WTC11 (cell line): ENCODE results near the gene ARHGAP32. TPM values are rescaled to one million over a fixed set of nuclear protein-coding genes. Genes with fewer than 3 reads are reported as not detected.

ENCODE experiments used
- ATAC-seq: fragments of 200-7000 bp; cut with Tn5 transposase; 2 replicates; pipeline ENCODE4 v1.10.0; 2021; ENCODE audit warnings: mild to moderate bottlenecking, moderate library complexity
- CTCF ChIA-PET: fragments of 300-600 bp; sonication (Branson Sonifier 250); formaldehyde crosslinking; loops from one replicate; lab custom pipeline; 2021; ENCODE audit warnings: antibody characterized with exemption; lab: Charles Lee
- POLR2A ChIA-PET: fragments of 350-600 bp; sonication (Branson Sonifier 250); formaldehyde crosslinking; loops from one replicate; lab custom pipeline; 2021; ENCODE audit warnings: antibody characterized with exemption; lab: Charles Lee
- DNase-seq: peaks from one replicate; pipeline ENCODE4 v3.0.0; 2021; ENCODE audit warnings: low spot score
- H3K27ac Mint-ChIP-seq: 2 replicates; pipeline ENCODE4 v1.8.0; 2021; ENCODE audit warnings: mixed read lengths
- H3K27me3 Mint-ChIP-seq: 2 replicates; pipeline ENCODE4 v1.8.0; 2021; ENCODE audit warnings: low read depth, mild to moderate bottlenecking, moderate library complexity, mixed read lengths
- H3K36me3 Mint-ChIP-seq: 2 replicates; pipeline ENCODE4 v1.8.0; 2021; ENCODE audit warnings: mixed read lengths
- H3K4me1 Mint-ChIP-seq: 2 replicates; pipeline ENCODE4 v1.8.0; 2022; ENCODE audit warnings: mixed read lengths
- H3K4me3 Mint-ChIP-seq: 2 replicates; pipeline ENCODE4 v1.8.0; 2021; ENCODE audit warnings: mild to moderate bottlenecking, moderate library complexity, mixed read lengths
- H3K9me3 Mint-ChIP-seq: 2 replicates; pipeline ENCODE4 v1.8.0; 2021; ENCODE audit warnings: mixed read lengths
- CREB1 ChIP-seq: sonication (generic); formaldehyde crosslinking; IDR thresholded peaks from 2 replicates; pipeline ENCODE4 v1.8.0; 2023; ENCODE audit warnings: mild to moderate bottlenecking, missing genetic modification reagents
- CREM ChIP-seq: sonication (generic); formaldehyde crosslinking; IDR thresholded peaks from 2 replicates; pipeline ENCODE4 v1.8.1; 2022; ENCODE audit warnings: mild to moderate bottlenecking, missing genetic modification reagents, moderate library complexity
- GABPB1 ChIP-seq: sonication (generic); formaldehyde crosslinking; IDR thresholded peaks from 2 replicates; pipeline ENCODE4 v1.8.1; 2023; ENCODE audit warnings: mild to moderate bottlenecking, missing genetic modification reagents
- GTF2I ChIP-seq: fragments of 250-450 bp; sonication (Bioruptor Pico); conservative IDR thresholded peaks from 2 replicates; pipeline ENCODE4 v1.4.0; 2021; ENCODE audit warnings: mild to moderate bottlenecking
- NFE2L1 ChIP-seq: sonication (generic); formaldehyde crosslinking; IDR thresholded peaks from 2 replicates; pipeline ENCODE4 v1.8.1; 2023; ENCODE audit warnings: missing genetic modification reagents
- NR1H2 ChIP-seq: sonication (generic); formaldehyde crosslinking; IDR thresholded peaks from 2 replicates; pipeline ENCODE4 v1.9.0; 2021; ENCODE audit warnings: mild to moderate bottlenecking, moderate library complexity, missing genetic modification reagents
- PRDM15 ChIP-seq: sonication (generic); formaldehyde crosslinking; IDR thresholded peaks from 2 replicates; pipeline ENCODE4 v1.8.0; 2022; ENCODE audit warnings: missing genetic modification reagents
- ZBTB43 ChIP-seq: sonication (generic); formaldehyde crosslinking; IDR thresholded peaks from 2 replicates; pipeline ENCODE4 v1.8.1; 2023; ENCODE audit warnings: mild to moderate bottlenecking, missing genetic modification reagents
- ZNF138 ChIP-seq: sonication (generic); formaldehyde crosslinking; conservative IDR thresholded peaks from 2 replicates; pipeline ENCODE4 v1.8.1; 2022; ENCODE audit warnings: mild to moderate bottlenecking, moderate library complexity, missing genetic modification reagents
- ZNF219 ChIP-seq: sonication (generic); formaldehyde crosslinking; IDR thresholded peaks from 2 replicates; pipeline ENCODE4 v1.8.0; 2023; ENCODE audit warnings: missing genetic modification reagents, mild to moderate bottlenecking, borderline replicate concordance
- ZNF263 ChIP-seq: sonication (generic); formaldehyde crosslinking; IDR thresholded peaks from 2 replicates; pipeline ENCODE4 v1.8.1; 2022; ENCODE audit warnings: low read depth, mild to moderate bottlenecking, moderate library complexity, missing genetic modification reagents
- ZNF317 ChIP-seq: sonication (generic); formaldehyde crosslinking; IDR thresholded peaks from 2 replicates; pipeline ENCODE4 v1.8.1; 2023; ENCODE audit warnings: low read depth, mild to moderate bottlenecking, moderate library complexity, missing genetic modification reagents, borderline replicate concordance
- ZNF423 ChIP-seq: fragments of 250-450 bp; sonication (Bioruptor Pico); IDR thresholded peaks from 2 replicates; pipeline ENCODE4 v2.1.2; 2022; ENCODE audit warnings: mild to moderate bottlenecking, moderate library complexity
- total RNA-seq: library from RNA; stranded (reverse); gene quantifications from 3 replicates; pipeline ENCODE4 v1.2.3, GENCODE V29; 2021
- TF ChIP-seq, protein P1 (sequence below): sonication (generic); formaldehyde crosslinking; IDR thresholded peaks from 2 replicates; pipeline ENCODE4 v1.8.1; 2023; ENCODE audit warnings: mild to moderate bottlenecking, missing genetic modification reagents, moderate library complexity
- TF ChIP-seq, protein P2 (sequence below): sonication (generic); formaldehyde crosslinking; IDR thresholded peaks from 2 replicates; pipeline ENCODE4 v1.8.1; 2022; ENCODE audit warnings: missing genetic modification reagents, borderline replicate concordance
- TF ChIP-seq, protein P3 (sequence below): sonication (generic); formaldehyde crosslinking; IDR thresholded peaks from 2 replicates; pipeline ENCODE4 v1.8.1; 2022; ENCODE audit warnings: low read depth, missing genetic modification reagents, borderline replicate concordance
- TF ChIP-seq, protein P4 (sequence below): fragments of 200-600 bp; IDR thresholded peaks from 2 replicates; pipeline ENCODE4 v1.8.0; 2022; ENCODE audit warnings: antibody characterized with exemption

The ARHGAP32 gene
- total RNA-seq, 1 experiment from 2014 or later: 25.6 TPM

DNA sequence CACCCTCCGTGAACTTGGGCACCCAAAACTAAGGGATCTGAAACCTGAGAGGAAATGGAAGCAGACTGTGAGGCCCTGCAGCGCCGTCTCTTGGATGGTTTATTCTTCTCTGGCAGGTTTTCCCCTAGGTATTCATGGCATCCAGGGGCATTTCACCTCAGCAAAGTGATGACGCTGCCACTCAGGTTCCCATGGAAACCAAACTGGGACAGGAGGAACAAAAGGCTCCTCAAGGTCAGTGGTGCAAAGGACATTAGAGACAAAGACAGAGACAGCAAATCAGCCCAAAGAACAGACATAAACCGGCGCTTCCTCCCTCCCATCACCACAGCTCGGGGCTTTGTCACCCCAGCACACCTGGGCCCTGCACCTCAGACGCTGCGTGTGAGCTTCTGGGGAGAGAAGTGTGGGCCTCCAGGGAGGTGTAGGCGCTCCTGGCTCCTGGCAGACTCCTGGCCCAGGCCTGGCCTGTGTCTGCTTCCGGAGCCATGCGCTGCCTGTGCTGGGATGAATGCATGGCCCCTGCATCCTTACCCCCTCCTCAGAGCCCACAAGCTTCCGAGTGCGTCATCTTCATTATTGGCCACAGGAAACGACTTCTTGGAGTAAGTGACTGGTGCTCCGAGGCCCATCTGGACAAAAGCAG is 255.4 kb downstream of the ARHGAP32 start:
- H3K9me3 Mint-ChIP-seq: no peaks in the 10 kb centered on the region
- H3K27ac Mint-ChIP-seq: 0 out of 2 replicates have a peak overlapping the region, but pooled peaks have one; percentile 41
- peak; percentile 70 for DNase-seq
- no peak overlapping the region for H3K4me3 Mint-ChIP-seq
- H3K36me3 Mint-ChIP-seq: no peaks in the 10 kb centered on the region
- ChIA-PET POLR2A (no interaction called here), CTCF (interaction anchor here (0.6 to 3.8 kb wide), 15 partner anchors 10 to 111 kb away, joined by 3 to 25 read pairs (median 5); no protein-coding TSS in a partner anchor)
- peaks cover 76% of the 10 kb centered on the region for H3K27me3 Mint-ChIP-seq
- TF ChIP-seq ZNF138 (CRISPR knock-in tag) (no peak), ZNF317 (CRISPR knock-in tag) (0 out of 2 replicates have a peak, but pooled peaks have one; percentile 60)
- peaks cover 22% of the 10 kb centered on the region for H3K4me1 Mint-ChIP-seq
- ATAC-seq: peak; percentile 71

DNA sequence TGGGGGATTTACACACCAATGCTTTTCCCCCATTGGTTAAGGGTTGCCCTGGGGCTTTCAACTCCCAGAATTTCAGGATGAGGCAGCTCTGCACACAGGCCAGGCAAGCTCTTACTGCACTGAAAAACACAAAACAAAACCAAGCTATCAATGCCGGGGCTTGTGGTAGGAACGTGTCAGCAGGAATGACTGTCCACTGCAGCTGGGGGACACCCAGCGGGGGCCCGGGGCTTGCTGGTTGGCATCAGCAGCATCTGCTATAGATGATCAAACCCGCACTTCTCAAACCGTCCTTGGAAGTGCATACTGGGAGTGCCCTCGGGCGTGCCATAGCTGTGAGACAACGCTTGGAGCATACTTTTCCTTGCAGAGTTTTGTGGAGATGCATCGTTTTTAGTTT is 257.2 kb downstream of the ARHGAP32 start:
- TF ChIP-seq CREM (CRISPR knock-in tag): no peak
- TF ChIP-seq GTF2I (CRISPR knock-in tag): no peak
- TF ChIP-seq, protein P1, sequence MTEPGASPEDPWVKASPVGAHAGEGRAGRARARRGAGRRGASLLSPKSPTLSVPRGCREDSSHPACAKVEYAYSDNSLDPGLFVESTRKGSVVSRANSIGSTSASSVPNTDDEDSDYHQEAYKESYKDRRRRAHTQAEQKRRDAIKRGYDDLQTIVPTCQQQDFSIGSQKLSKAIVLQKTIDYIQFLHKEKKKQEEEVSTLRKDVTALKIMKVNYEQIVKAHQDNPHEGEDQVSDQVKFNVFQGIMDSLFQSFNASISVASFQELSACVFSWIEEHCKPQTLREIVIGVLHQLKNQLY (CRISPR knock-in tag): no peak
- no peak for TF ChIP-seq NR1H2 (CRISPR knock-in tag)
- TF ChIP-seq PRDM15: no peak
- no peak for TF ChIP-seq ZBTB43
- no peak for TF ChIP-seq GABPB1 (CRISPR knock-in tag)
- TF ChIP-seq, protein P2, sequence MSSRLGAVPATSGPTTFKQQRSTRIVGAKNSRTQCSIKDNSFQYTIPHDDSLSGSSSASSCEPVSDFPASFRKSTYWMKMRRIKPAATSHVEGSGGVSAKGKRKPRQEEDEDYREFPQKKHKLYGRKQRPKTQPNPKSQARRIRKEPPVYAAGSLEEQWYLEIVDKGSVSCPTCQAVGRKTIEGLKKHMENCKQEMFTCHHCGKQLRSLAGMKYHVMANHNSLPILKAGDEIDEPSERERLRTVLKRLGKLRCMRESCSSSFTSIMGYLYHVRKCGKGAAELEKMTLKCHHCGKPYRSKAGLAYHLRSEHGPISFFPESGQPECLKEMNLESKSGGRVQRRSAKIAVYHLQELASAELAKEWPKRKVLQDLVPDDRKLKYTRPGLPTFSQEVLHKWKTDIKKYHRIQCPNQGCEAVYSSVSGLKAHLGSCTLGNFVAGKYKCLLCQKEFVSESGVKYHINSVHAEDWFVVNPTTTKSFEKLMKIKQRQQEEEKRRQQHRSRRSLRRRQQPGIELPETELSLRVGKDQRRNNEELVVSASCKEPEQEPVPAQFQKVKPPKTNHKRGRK: no peak
- no peak for TF ChIP-seq ZNF263
- TF ChIP-seq ZNF423 (CRISPR knock-in tag): no peak
- TF ChIP-seq NFE2L1: no peak
- TF ChIP-seq CREB1: no peak
- TF ChIP-seq, protein P3, sequence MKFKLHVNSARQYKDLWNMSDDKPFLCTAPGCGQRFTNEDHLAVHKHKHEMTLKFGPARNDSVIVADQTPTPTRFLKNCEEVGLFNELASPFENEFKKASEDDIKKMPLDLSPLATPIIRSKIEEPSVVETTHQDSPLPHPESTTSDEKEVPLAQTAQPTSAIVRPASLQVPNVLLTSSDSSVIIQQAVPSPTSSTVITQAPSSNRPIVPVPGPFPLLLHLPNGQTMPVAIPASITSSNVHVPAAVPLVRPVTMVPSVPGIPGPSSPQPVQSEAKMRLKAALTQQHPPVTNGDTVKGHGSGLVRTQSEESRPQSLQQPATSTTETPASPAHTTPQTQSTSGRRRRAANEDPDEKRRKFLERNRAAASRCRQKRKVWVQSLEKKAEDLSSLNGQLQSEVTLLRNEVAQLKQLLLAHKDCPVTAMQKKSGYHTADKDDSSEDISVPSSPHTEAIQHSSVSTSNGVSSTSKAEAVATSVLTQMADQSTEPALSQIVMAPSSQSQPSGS: no peak
- TF ChIP-seq, protein P4, sequence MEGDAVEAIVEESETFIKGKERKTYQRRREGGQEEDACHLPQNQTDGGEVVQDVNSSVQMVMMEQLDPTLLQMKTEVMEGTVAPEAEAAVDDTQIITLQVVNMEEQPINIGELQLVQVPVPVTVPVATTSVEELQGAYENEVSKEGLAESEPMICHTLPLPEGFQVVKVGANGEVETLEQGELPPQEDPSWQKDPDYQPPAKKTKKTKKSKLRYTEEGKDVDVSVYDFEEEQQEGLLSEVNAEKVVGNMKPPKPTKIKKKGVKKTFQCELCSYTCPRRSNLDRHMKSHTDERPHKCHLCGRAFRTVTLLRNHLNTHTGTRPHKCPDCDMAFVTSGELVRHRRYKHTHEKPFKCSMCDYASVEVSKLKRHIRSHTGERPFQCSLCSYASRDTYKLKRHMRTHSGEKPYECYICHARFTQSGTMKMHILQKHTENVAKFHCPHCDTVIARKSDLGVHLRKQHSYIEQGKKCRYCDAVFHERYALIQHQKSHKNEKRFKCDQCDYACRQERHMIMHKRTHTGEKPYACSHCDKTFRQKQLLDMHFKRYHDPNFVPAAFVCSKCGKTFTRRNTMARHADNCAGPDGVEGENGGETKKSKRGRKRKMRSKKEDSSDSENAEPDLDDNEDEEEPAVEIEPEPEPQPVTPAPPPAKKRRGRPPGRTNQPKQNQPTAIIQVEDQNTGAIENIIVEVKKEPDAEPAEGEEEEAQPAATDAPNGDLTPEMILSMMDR: no peak
- no peak for TF ChIP-seq ZNF219 (CRISPR knock-in tag)
- Mint-ChIP-seq H3K4me3 (no peak overlapping the region), H3K4me1 (peaks cover 24% of the 10 kb centered on the region), H3K27ac (no peak overlapping the region), H3K27me3 (peaks cover 80% of the 10 kb centered on the region), H3K9me3 (no peaks in the 10 kb centered on the region), H3K36me3 (no peaks in the 10 kb centered on the region)
- ChIA-PET POLR2A (no interaction called here), CTCF (interaction anchor here (0.9 to 2.8 kb wide), 4 partner anchors 10 to 29 kb away, joined by 4 to 10 read pairs (median 8); no protein-coding TSS in a partner anchor)
- no peak for DNase-seq
- ATAC-seq: no peak
